Suprapubic skin (tissue), 4 donors: Measurements from ENCODE around the gene SH2B3. TPM values are rescaled to one million over a fixed set of nuclear protein-coding genes. Genes with fewer than 3 reads are reported as not detected.
"Not testable (repeated sequence)": the region's sequence is repeated elsewhere in the genome, so short reads cannot be mapped to it uniquely, and the experiment has no call there.

Source experiments
- DNase-seq, 2 donors: peaks; one replicate each; pipeline ENCODE4 v3.0.0-alpha.2; 2019; ENCODE audit warnings: low spot score in 2 of 2
- H3K27ac ChIP-seq: fragments of 200-600 bp; sonication (generic); one replicate; pipeline ENCODE4 v1.5.1; 2019
- H3K27me3 ChIP-seq: fragments of 200-600 bp; sonication (generic); one replicate; pipeline ENCODE4 v1.5.1; 2019
- H3K36me3 ChIP-seq: fragments of 200-600 bp; sonication (generic); one replicate; pipeline ENCODE4 v1.5.1; 2019
- H3K4me1 ChIP-seq: fragments of 200-600 bp; sonication (generic); one replicate; pipeline ENCODE4 v1.5.1; 2019
- H3K4me3 ChIP-seq: fragments of 200-600 bp; sonication (generic); one replicate; pipeline ENCODE4 v1.5.1; 2019; ENCODE audit warnings: mild to moderate bottlenecking
- H3K9me3 ChIP-seq: fragments of 200-600 bp; sonication (generic); one replicate; pipeline ENCODE4 v1.5.1; 2019
- CTCF ChIP-seq, 2 donors: fragments of 200-600 bp in 1 of 2; fragments of 450-650 bp in 1 of 2; sonication (generic) in 1 of 2; IDR thresholded peaks; one replicate each; pipeline ENCODE4 v1.5.1; 2016 to 2019; ENCODE audit warnings: antibody characterized with exemption in 2 of 2, mild to moderate bottlenecking in 1 of 2, moderate library complexity in 1 of 2
- EP300 ChIP-seq: sonication (generic); formaldehyde crosslinking; IDR thresholded peaks from one replicate; pipeline ENCODE4 v1.6.1; 2017; ENCODE audit warnings: antibody characterized with exemption
- POLR2A ChIP-seq, 2 donors: fragments of 450-650 bp; IDR thresholded peaks; one replicate each; pipeline ENCODE4 v1.6.1; 2017; ENCODE audit warnings: antibody characterized with exemption in 2 of 2, mild to moderate bottlenecking in 2 of 2, moderate library complexity in 2 of 2
- POLR2AphosphoS5 ChIP-seq, 3 donors: sonication (generic); formaldehyde crosslinking; IDR thresholded peaks; one replicate each; pipeline ENCODE4 v1.6.1; 2017; ENCODE audit warnings: antibody characterized with exemption in 3 of 3
- WGBS: methylation state at CpG from one replicate; pipeline ENCODE4 v1.1.5; 2018; 5-methylcytosine and 5-hydroxymethylcytosine counted together
- total RNA-seq, 4 donors: library from RNA; depleted of rRNA; stranded (reverse); fragments of >200 nt; gene quantifications; one replicate each; pipeline ENCODE4 v1.1.0, GENCODE V29; 2016

SH2B3 gene
- total RNA-seq, 4 donors from 2014 or later: 3.4 to 7.1 (median 4.2) TPM

GRCh38 chr12:111396726-111397445, 8.8 kb upstream of the SH2B3 start:
- H3K9me3 ChIP-seq: no peaks in the 10 kb centered on the region
- WGBS: 19% methylated on average over 11 of the region's 34 CpGs
- H3K27ac ChIP-seq: no peak overlapping the region
- H3K27me3 ChIP-seq: no peaks in the 10 kb centered on the region
- no peaks in the 10 kb centered on the region for H3K36me3 ChIP-seq
- TF ChIP-seq CTCF (IDR thresholded peaks at IDR 0.05) (peak; percentile 94 to 97), POLR2A (IDR thresholded peaks at IDR 0.05) (no peak), POLR2AphosphoS5 (IDR thresholded peaks at IDR 0.05) (peak in 1 of 3 donors; percentile 73)
- DNase-seq: peak; percentile 91 to 92
- peak overlapping the region; percentile 26 for H3K4me3 ChIP-seq
- H3K4me1 ChIP-seq: peaks cover 10% of the 10 kb centered on the region

- Histone ChIP-seq H3K27ac (no peak overlapping the region), H3K27me3 (no peaks in the 10 kb centered on the region), H3K36me3 (no peaks in the 10 kb centered on the region), H3K9me3 (no peaks in the 10 kb centered on the region), H3K4me3 (no peak overlapping the region), H3K4me1 (peaks cover 19% of the 10 kb centered on the region)
- TF ChIP-seq POLR2A (IDR thresholded peaks at IDR 0.05) (no peak), EP300 (no peak), POLR2AphosphoS5 (IDR thresholded peaks at IDR 0.05) (no peak), CTCF (IDR thresholded peaks at IDR 0.05) (no peak)
- 70% methylated on average over 4 of the region's 4 CpGs for WGBS
- no peak for DNase-seq
These were observed 7.2 kb upstream of the SH2B3 start for GRCh38 chr12:111398530-111398929.

- not testable (repeated sequence) for H3K27me3 ChIP-seq, H3K9me3 ChIP-seq, DNase-seq, H3K4me3 ChIP-seq, H3K36me3 ChIP-seq, H3K27ac ChIP-seq
- 81% methylated on average over 9 of the region's 9 CpGs for WGBS
- H3K4me1 ChIP-seq: peaks cover 29% of the 10 kb centered on the region
These were observed 5.8 kb upstream of the SH2B3 start for GRCh38 chr12:111399741-111400404.

GRCh38 chr12:111401167-111401605, 4.5 kb upstream of the SH2B3 start:
- Histone ChIP-seq H3K36me3 (no peaks in the 10 kb centered on the region), H3K27me3 (no peaks in the 10 kb centered on the region), H3K27ac (no peak overlapping the region), H3K4me1 (peaks cover 39% of the 10 kb centered on the region), H3K4me3 (no peak overlapping the region), H3K9me3 (no peaks in the 10 kb centered on the region)
- TF ChIP-seq POLR2A (IDR thresholded peaks at IDR 0.05) (no peak), CTCF (IDR thresholded peaks at IDR 0.05) (no peak), EP300 (no peak), POLR2AphosphoS5 (IDR thresholded peaks at IDR 0.05) (no peak)
- no peak for DNase-seq
- 85% methylated on average over 4 of the region's 6 CpGs for WGBS

GRCh38 chr12:111402490-111402824, 3.3 kb upstream of the SH2B3 start:
- H3K27ac ChIP-seq, H3K9me3 ChIP-seq, H3K27me3 ChIP-seq, DNase-seq, H3K36me3 ChIP-seq: not testable (repeated sequence)
- WGBS: 73% methylated on average over 9 of the region's 9 CpGs
- H3K4me1 ChIP-seq: peaks cover 42% of the 10 kb centered on the region
- H3K4me3 ChIP-seq: peak overlapping the region; percentile 17

- no peaks in the 10 kb centered on the region for H3K27me3 ChIP-seq
- peaks cover 60% of the 10 kb centered on the region for H3K4me1 ChIP-seq
- TF ChIP-seq EP300 (no peak), POLR2AphosphoS5 (IDR thresholded peaks at IDR 0.05) (no peak), CTCF (IDR thresholded peaks at IDR 0.05) (no peak), POLR2A (IDR thresholded peaks at IDR 0.05) (no peak)
- peak overlapping the region; percentile 75 for H3K4me3 ChIP-seq
- WGBS: 43% methylated on average over 19 of the region's 21 CpGs
- H3K9me3 ChIP-seq: no peaks in the 10 kb centered on the region
- DNase-seq: no peak
- no peaks in the 10 kb centered on the region for H3K36me3 ChIP-seq
- peak overlapping the region; percentile 69 for H3K27ac ChIP-seq
These were observed 1.2 kb upstream of the SH2B3 start for GRCh38 chr12:111404362-111405148.
